GM23338 (cell line): ENCODE data around the gene KRT3. TPM values are rescaled to one million over a fixed set of nuclear protein-coding genes. Genes with fewer than 3 reads are reported as not detected.

Source experiments
- ATAC-seq: fragments of 200-7000 bp; cut with Tn5 transposase; 3 replicates; pipeline ENCODE4 v1.9.1; 2020
- DNase-seq: peaks from one replicate; pipeline ENCODE4 v3.0.0-alpha.2; 2015; ENCODE audit warnings: low spot score
- H2AFZ ChIP-seq: fragments of 200-600 bp; sonication (generic); 2 replicates; pipeline ENCODE4 v1.8.0; 2016; ENCODE audit warnings: antibody characterized with exemption, mild to moderate bottlenecking, moderate library complexity
- H3F3A ChIP-seq: fragments of 200-600 bp; sonication (generic); replicated peaks from 2 replicates; pipeline ENCODE4 v1.8.0; 2017; ENCODE audit warnings: antibody characterized with exemption, mixed run types, low read depth
- H3K27ac ChIP-seq: fragments of 200-600 bp; sonication (generic); 2 replicates; pipeline ENCODE4 v1.6.1; 2016; ENCODE audit warnings: low read depth
- H3K27me3 ChIP-seq: fragments of 200-600 bp; sonication (generic); 2 replicates; pipeline ENCODE4 v1.8.0; 2016; ENCODE audit warnings: mild to moderate bottlenecking, mixed run types, moderate library complexity; ENCODE audit not compliant: insufficient read depth
- H3K36me3 ChIP-seq: fragments of 200-600 bp; sonication (generic); 2 replicates; pipeline ENCODE4 v1.8.0; 2016; ENCODE audit warnings: mild to moderate bottlenecking; ENCODE audit not compliant: insufficient read depth
- H3K4me1 ChIP-seq: fragments of 200-600 bp; sonication (generic); 2 replicates; pipeline ENCODE4 v1.8.0; 2016; ENCODE audit warnings: mild to moderate bottlenecking, moderate library complexity; ENCODE audit not compliant: insufficient read depth
- H3K4me2 ChIP-seq: fragments of 200-600 bp; sonication (generic); 2 replicates; pipeline ENCODE4 v1.7.1; 2017; ENCODE audit warnings: mixed run types
- H3K4me3 ChIP-seq: fragments of 200-600 bp; sonication (generic); 2 replicates; pipeline ENCODE4 v1.6.1; 2016; ENCODE audit warnings: mixed run types
- H3K79me2 ChIP-seq: fragments of 200-600 bp; sonication (generic); replicated peaks from 2 replicates; pipeline ENCODE4 v1.8.0; 2017; ENCODE audit warnings: mild to moderate bottlenecking; ENCODE audit not compliant: insufficient read depth
- H3K9me2 ChIP-seq: fragments of 200-600 bp; sonication (generic); 2 replicates; pipeline ENCODE4 v1.8.0; 2017; ENCODE audit not compliant: insufficient read depth
- H4K20me1 ChIP-seq: fragments of 200-600 bp; sonication (generic); replicated peaks from 2 replicates; pipeline ENCODE4 v1.8.0; 2017; ENCODE audit warnings: mild to moderate bottlenecking; ENCODE audit not compliant: insufficient read depth
- H3K27ac Mint-ChIP-seq: 2 replicates; pipeline ENCODE4 v1.8.0; 2020; ENCODE audit warnings: inconsistent platforms, mild to moderate bottlenecking, moderate library complexity, mixed read lengths
- H3K27me3 Mint-ChIP-seq: 3 replicates; pipeline ENCODE4 v1.8.0; 2022; ENCODE audit warnings: low read depth, mild to moderate bottlenecking, moderate library complexity, mixed read lengths, inconsistent platforms; ENCODE audit not compliant: insufficient read depth, poor library complexity
- H3K36me3 Mint-ChIP-seq: 3 replicates; pipeline ENCODE4 v1.8.0; 2021; ENCODE audit warnings: low read depth, mild to moderate bottlenecking, inconsistent platforms, moderate library complexity, mixed read lengths
- H3K4me1 Mint-ChIP-seq: 3 replicates; pipeline ENCODE4 v1.8.0; 2020; ENCODE audit warnings: mild to moderate bottlenecking, inconsistent platforms, mixed read lengths
- H3K4me3 Mint-ChIP-seq: 3 replicates; pipeline ENCODE4 v1.8.0; 2021; ENCODE audit warnings: moderate library complexity, mild to moderate bottlenecking, inconsistent platforms, mixed read lengths
- H3K9me3 Mint-ChIP-seq: 3 replicates; pipeline ENCODE4 v1.8.0; 2020; ENCODE audit warnings: moderate library complexity, mild to moderate bottlenecking, inconsistent platforms, mixed read lengths
- CREB1 ChIP-seq: fragments of 250-450 bp; sonication (Bioruptor Pico); IDR thresholded peaks from 2 replicates; pipeline ENCODE4 v1.5.0; 2020; ENCODE audit warnings: low read depth, mild to moderate bottlenecking, moderate library complexity
- EZH2 ChIP-seq: fragments of 200-600 bp; sonication (generic); IDR thresholded peaks from one replicate; pipeline ENCODE4 v1.8.0; 2017; ENCODE audit warnings: antibody characterized with exemption, mild to moderate bottlenecking, low read depth; ENCODE audit not compliant: unreplicated experiment
- EZH2phosphoT487 ChIP-seq: fragments of 200-600 bp; sonication (generic); IDR thresholded peaks from one replicate; pipeline ENCODE4 v1.8.1; 2018; ENCODE audit warnings: antibody characterized with exemption; ENCODE audit not compliant: unreplicated experiment
- JUNB ChIP-seq: IDR thresholded peaks from one replicate; pipeline ENCODE4 v1.6.1; 2016; ENCODE audit warnings: antibody characterized with exemption; ENCODE audit not compliant: unreplicated experiment
- NANOG ChIP-seq: IDR thresholded peaks from 2 replicates; pipeline ENCODE4 v1.6.1; 2016; ENCODE audit warnings: antibody characterized with exemption, borderline replicate concordance
- POLR2AphosphoS5 ChIP-seq: IDR thresholded peaks from 2 replicates; pipeline ENCODE4 v1.6.1; 2016; ENCODE audit warnings: antibody characterized with exemption, low read depth
- STAT1 ChIP-seq: IDR thresholded peaks from one replicate; pipeline ENCODE4 v1.6.1; 2016; ENCODE audit warnings: antibody characterized with exemption; ENCODE audit not compliant: unreplicated experiment
- ZNF114 ChIP-seq: fragments of 250-450 bp; sonication (Bioruptor Pico); IDR thresholded peaks from 2 replicates; pipeline ENCODE4 v1.5.0; 2020; ENCODE audit warnings: mild to moderate bottlenecking, moderate library complexity
- ZNF331 ChIP-seq: fragments of 250-450 bp; sonication (Bioruptor Pico); IDR thresholded peaks from 2 replicates; pipeline ENCODE4 v1.5.0; 2020; ENCODE audit warnings: low read depth, mild to moderate bottlenecking, moderate library complexity
- polyA plus RNA-seq: library from polyadenylated mRNA; unstranded; fragments of >200 nt; fragmentation: Nextera tagmentation; extraction: Ambion mirVana; gene quantifications from 2 replicates; pipeline ENCODE4 v1.2.1, GENCODE V29; 2016
- total RNA-seq: library from RNA; depleted of rRNA; stranded (reverse); fragments of >200 nt; shearing (Covaris generic); gene quantifications from 2 replicates; pipeline ENCODE4 v1.2.3, GENCODE V29; 2014
- TF ChIP-seq, protein P1 (sequence below): IDR thresholded peaks from 2 replicates; pipeline ENCODE4 v1.6.1; 2016; ENCODE audit warnings: antibody characterized with exemption
- TF ChIP-seq, protein P2 (sequence below): IDR thresholded peaks from one replicate; pipeline ENCODE4 v1.6.1; 2018; ENCODE audit warnings: antibody characterized with exemption; ENCODE audit not compliant: unreplicated experiment
- TF ChIP-seq, protein P3 (sequence below), 2 experiments: fragments of 200-600 bp in 1 of 2; sonication (generic) in 1 of 2; conservative IDR thresholded peaks; 2 replicates each; pipeline versions ENCODE4 v1.5.1 to v1.6.1; 2016 to 2017; ENCODE audit warnings: antibody characterized with exemption in 2 of 2, low read depth in 2 of 2, mild to moderate bottlenecking in 2 of 2, moderate library complexity in 1 of 2
- TF ChIP-seq, protein P4 (sequence below): fragments of 250-450 bp; sonication (Bioruptor Pico); IDR thresholded peaks from 2 replicates; pipeline ENCODE4 v1.5.0; 2020; ENCODE audit warnings: mild to moderate bottlenecking, moderate library complexity

Gene KRT3
- total and polyA plus RNA-seq, 2 experiments from 2014 or later: not detected

DNA sequence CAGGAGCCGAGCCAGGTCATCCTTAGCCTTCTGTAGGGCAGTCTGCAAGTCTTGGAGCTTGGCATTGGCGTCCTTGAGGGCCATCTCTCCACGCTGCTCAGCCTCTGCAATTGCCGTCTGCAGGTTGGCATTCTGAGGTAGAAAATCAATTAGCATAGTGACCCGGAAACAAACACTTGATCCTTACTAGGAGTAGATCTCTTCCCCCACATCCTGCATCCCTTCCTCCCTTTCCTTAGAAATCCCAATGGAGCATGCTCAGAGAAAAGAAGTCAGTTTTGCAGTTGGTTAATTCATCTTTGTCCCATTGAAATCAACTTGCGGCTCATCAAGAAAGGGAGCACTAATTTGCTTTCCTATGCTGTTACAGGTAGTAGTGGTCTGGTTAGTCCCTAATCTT lies 24.8 kb downstream of the KRT3 start:
- no peak for DNase-seq
- Histone ChIP-seq H3K9me2 (0 out of 2 replicates have a peak, but pooled peaks cover 6% of the 10 kb centered on the region), H3K4me1 (no peaks in the 10 kb centered on the region), H3K27ac (no peak overlapping the region), H4K20me1 (no peaks in the 10 kb centered on the region), H3K27me3 (no peaks in the 10 kb centered on the region), H2AFZ (no peak overlapping the region), H3K4me3 (no peak overlapping the region), H3K79me2 (no peaks in the 10 kb centered on the region), H3F3A (no peaks in the 10 kb centered on the region), H3K4me2 (no peak overlapping the region), H3K36me3 (no peaks in the 10 kb centered on the region)
- Mint-ChIP-seq H3K27ac (no peak overlapping the region), H3K27me3 (peaks cover 2% of the 10 kb centered on the region), H3K36me3 (no peaks in the 10 kb centered on the region), H3K9me3 (no peaks in the 10 kb centered on the region), H3K4me3 (no peak overlapping the region), H3K4me1 (no peaks in the 10 kb centered on the region)
- no peak for ATAC-seq
- TF ChIP-seq, protein P1, sequence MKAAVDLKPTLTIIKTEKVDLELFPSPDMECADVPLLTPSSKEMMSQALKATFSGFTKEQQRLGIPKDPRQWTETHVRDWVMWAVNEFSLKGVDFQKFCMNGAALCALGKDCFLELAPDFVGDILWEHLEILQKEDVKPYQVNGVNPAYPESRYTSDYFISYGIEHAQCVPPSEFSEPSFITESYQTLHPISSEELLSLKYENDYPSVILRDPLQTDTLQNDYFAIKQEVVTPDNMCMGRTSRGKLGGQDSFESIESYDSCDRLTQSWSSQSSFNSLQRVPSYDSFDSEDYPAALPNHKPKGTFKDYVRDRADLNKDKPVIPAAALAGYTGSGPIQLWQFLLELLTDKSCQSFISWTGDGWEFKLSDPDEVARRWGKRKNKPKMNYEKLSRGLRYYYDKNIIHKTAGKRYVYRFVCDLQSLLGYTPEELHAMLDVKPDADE: no peak
- no peak for TF ChIP-seq ZNF331 (CRISPR knock-in tag)
- TF ChIP-seq CREB1 (CRISPR knock-in tag): no peak
- no peak for TF ChIP-seq NANOG
- TF ChIP-seq JUNB: no peak
- no peak for TF ChIP-seq STAT1
- TF ChIP-seq, protein P2, sequence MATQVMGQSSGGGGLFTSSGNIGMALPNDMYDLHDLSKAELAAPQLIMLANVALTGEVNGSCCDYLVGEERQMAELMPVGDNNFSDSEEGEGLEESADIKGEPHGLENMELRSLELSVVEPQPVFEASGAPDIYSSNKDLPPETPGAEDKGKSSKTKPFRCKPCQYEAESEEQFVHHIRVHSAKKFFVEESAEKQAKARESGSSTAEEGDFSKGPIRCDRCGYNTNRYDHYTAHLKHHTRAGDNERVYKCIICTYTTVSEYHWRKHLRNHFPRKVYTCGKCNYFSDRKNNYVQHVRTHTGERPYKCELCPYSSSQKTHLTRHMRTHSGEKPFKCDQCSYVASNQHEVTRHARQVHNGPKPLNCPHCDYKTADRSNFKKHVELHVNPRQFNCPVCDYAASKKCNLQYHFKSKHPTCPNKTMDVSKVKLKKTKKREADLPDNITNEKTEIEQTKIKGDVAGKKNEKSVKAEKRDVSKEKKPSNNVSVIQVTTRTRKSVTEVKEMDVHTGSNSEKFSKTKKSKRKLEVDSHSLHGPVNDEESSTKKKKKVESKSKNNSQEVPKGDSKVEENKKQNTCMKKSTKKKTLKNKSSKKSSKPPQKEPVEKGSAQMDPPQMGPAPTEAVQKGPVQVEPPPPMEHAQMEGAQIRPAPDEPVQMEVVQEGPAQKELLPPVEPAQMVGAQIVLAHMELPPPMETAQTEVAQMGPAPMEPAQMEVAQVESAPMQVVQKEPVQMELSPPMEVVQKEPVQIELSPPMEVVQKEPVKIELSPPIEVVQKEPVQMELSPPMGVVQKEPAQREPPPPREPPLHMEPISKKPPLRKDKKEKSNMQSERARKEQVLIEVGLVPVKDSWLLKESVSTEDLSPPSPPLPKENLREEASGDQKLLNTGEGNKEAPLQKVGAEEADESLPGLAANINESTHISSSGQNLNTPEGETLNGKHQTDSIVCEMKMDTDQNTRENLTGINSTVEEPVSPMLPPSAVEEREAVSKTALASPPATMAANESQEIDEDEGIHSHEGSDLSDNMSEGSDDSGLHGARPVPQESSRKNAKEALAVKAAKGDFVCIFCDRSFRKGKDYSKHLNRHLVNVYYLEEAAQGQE: no peak
- TF ChIP-seq, protein P3, sequence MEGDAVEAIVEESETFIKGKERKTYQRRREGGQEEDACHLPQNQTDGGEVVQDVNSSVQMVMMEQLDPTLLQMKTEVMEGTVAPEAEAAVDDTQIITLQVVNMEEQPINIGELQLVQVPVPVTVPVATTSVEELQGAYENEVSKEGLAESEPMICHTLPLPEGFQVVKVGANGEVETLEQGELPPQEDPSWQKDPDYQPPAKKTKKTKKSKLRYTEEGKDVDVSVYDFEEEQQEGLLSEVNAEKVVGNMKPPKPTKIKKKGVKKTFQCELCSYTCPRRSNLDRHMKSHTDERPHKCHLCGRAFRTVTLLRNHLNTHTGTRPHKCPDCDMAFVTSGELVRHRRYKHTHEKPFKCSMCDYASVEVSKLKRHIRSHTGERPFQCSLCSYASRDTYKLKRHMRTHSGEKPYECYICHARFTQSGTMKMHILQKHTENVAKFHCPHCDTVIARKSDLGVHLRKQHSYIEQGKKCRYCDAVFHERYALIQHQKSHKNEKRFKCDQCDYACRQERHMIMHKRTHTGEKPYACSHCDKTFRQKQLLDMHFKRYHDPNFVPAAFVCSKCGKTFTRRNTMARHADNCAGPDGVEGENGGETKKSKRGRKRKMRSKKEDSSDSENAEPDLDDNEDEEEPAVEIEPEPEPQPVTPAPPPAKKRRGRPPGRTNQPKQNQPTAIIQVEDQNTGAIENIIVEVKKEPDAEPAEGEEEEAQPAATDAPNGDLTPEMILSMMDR (conservative IDR thresholded peaks at IDR 0.05; ENCODE audit: low read depth in 2 of 2): no peak
- TF ChIP-seq, protein P4, sequence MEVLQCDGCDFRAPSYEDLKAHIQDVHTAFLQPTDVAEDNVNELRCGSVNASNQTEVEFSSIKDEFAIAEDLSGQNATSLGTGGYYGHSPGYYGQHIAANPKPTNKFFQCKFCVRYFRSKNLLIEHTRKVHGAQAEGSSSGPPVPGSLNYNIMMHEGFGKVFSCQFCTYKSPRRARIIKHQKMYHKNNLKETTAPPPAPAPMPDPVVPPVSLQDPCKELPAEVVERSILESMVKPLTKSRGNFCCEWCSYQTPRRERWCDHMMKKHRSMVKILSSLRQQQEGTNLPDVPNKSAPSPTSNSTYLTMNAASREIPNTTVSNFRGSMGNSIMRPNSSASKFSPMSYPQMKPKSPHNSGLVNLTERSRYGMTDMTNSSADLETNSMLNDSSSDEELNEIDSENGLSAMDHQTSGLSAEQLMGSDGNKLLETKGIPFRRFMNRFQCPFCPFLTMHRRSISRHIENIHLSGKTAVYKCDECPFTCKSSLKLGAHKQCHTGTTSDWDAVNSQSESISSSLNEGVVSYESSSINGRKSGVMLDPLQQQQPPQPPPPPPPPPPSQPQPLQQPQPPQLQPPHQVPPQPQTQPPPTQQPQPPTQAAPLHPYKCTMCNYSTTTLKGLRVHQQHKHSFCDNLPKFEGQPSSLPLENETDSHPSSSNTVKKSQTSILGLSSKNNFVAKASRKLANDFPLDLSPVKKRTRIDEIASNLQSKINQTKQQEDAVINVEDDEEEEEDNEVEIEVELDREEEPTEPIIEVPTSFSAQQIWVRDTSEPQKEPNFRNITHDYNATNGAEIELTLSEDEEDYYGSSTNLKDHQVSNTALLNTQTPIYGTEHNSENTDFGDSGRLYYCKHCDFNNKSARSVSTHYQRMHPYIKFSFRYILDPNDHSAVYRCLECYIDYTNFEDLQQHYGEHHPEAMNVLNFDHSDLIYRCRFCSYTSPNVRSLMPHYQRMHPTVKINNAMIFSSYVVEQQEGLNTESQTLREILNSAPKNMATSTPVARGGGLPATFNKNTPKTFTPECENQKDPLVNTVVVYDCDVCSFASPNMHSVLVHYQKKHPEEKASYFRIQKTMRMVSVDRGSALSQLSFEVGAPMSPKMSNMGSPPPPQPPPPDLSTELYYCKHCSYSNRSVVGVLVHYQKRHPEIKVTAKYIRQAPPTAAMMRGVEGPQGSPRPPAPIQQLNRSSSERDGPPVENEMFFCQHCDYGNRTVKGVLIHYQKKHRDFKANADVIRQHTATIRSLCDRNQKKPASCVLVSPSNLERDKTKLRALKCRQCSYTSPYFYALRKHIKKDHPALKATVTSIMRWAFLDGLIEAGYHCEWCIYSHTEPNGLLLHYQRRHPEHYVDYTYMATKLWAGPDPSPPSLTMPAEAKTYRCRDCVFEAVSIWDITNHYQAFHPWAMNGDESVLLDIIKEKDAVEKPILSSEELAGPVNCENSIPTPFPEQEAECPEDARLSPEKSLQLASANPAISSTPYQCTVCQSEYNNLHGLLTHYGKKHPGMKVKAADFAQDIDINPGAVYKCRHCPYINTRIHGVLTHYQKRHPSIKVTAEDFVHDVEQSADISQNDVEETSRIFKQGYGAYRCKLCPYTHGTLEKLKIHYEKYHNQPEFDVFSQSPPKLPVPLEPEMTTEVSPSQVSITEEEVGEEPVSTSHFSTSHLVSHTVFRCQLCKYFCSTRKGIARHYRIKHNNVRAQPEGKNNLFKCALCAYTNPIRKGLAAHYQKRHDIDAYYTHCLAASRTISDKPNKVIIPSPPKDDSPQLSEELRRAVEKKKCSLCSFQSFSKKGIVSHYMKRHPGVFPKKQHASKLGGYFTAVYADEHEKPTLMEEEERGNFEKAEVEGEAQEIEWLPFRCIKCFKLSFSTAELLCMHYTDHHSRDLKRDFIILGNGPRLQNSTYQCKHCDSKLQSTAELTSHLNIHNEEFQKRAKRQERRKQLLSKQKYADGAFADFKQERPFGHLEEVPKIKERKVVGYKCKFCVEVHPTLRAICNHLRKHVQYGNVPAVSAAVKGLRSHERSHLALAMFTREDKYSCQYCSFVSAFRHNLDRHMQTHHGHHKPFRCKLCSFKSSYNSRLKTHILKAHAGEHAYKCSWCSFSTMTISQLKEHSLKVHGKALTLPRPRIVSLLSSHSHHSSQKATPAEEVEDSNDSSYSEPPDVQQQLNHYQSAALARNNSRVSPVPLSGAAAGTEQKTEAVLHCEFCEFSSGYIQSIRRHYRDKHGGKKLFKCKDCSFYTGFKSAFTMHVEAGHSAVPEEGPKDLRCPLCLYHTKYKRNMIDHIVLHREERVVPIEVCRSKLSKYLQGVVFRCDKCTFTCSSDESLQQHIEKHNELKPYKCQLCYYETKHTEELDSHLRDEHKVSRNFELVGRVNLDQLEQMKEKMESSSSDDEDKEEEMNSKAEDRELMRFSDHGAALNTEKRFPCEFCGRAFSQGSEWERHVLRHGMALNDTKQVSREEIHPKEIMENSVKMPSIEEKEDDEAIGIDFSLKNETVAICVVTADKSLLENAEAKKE (CRISPR knock-in tag): no peak
- no peak for TF ChIP-seq POLR2AphosphoS5
- TF ChIP-seq ZNF114: no peak
- TF ChIP-seq EZH2: no peak
- TF ChIP-seq EZH2phosphoT487: no peak
